Esophagus muscularis mucosa (tissue), 4 donors: ENCODE measurements around the gene POU3F1. TPM values are rescaled to one million over a fixed set of nuclear protein-coding genes. Genes with fewer than 3 reads are reported as not detected.

ENCODE experiments used
- DNase-seq: peaks from one replicate; pipeline ENCODE4 v3.0.0-alpha.2; 2017; ENCODE audit errors: extremely low spot score
- H3K27ac ChIP-seq, 4 donors: fragments of 200-600 bp; sonication (generic); replicated peaks in 1 of 4; 1 replicate in 3 of 4; 2 replicates in 1 of 4; pipeline ENCODE4 v1.5.1; 2016 to 2019; ENCODE audit warnings: mild to moderate bottlenecking in 1 of 4
- H3K27me3 ChIP-seq, 4 donors: fragments of 200-600 bp; sonication (generic); one replicate each; pipeline versions ENCODE4 v1.5.1 to v1.6.0; 2016 to 2019
- H3K36me3 ChIP-seq, 4 donors: fragments of 200-600 bp; sonication (generic); one replicate each; pipeline ENCODE4 v1.5.1; 2016 to 2019
- H3K4me1 ChIP-seq, 4 donors: fragments of 200-600 bp; sonication (generic); one replicate each; pipeline ENCODE4 v1.5.1; 2016 to 2019
- H3K4me3 ChIP-seq, 4 donors: fragments of 200-600 bp; sonication (generic); 1 replicate in 2 of 4; 2 replicates in 2 of 4; pipeline ENCODE4 v1.5.1; 2016 to 2019; ENCODE audit warnings: mild to moderate bottlenecking in 4 of 4, moderate library complexity in 1 of 4
- H3K9me3 ChIP-seq, 4 donors: fragments of 200-600 bp; sonication (generic); 1 replicate in 3 of 4; 2 replicates in 1 of 4; pipeline ENCODE4 v1.5.1; 2016 to 2019
- CTCF ChIP-seq, 3 experiments: fragments of 200-600 bp in 2 of 3; fragments of 450-650 bp in 1 of 3; sonication (generic) in 2 of 3; IDR thresholded peaks; one replicate each; pipeline ENCODE4 v1.5.1; 2017 to 2019; ENCODE audit warnings: antibody characterized with exemption in 3 of 3, mild to moderate bottlenecking in 2 of 3, moderate library complexity in 1 of 3
- EP300 ChIP-seq: sonication (generic); formaldehyde crosslinking; IDR thresholded peaks from one replicate; pipeline ENCODE4 v1.6.1; 2017; ENCODE audit warnings: antibody characterized with exemption
- POLR2A ChIP-seq: fragments of 450-650 bp; IDR thresholded peaks from one replicate; pipeline ENCODE4 v1.6.1; 2017; ENCODE audit warnings: antibody characterized with exemption, moderate library complexity, mild to moderate bottlenecking, low read depth
- POLR2AphosphoS5 ChIP-seq, 2 donors: sonication (generic); formaldehyde crosslinking; IDR thresholded peaks; one replicate each; pipeline ENCODE4 v1.6.1; 2017; ENCODE audit warnings: antibody characterized with exemption in 2 of 2
- WGBS: methylation state at CpG from one replicate; pipeline ENCODE4 v1.1.5; 2018; 5-methylcytosine and 5-hydroxymethylcytosine counted together
- intact Hi-C: fragments of 100-400 bp; cut with DNase I; formaldehyde crosslinking; loops from one replicate; pipeline ENCODE4 v1.15.1; 2023
- total RNA-seq, 4 donors: library from RNA; depleted of rRNA; stranded (reverse); fragments of >200 nt; gene quantifications; one replicate each; pipeline versions ENCODE4 v1.1.0 to v1.2.1, GENCODE V29; 2016

Gene POU3F1
- total RNA-seq, 4 donors from 2014 or later: 0.29 to 1.3 (median 0.33) TPM; not detected in 1

DNA sequence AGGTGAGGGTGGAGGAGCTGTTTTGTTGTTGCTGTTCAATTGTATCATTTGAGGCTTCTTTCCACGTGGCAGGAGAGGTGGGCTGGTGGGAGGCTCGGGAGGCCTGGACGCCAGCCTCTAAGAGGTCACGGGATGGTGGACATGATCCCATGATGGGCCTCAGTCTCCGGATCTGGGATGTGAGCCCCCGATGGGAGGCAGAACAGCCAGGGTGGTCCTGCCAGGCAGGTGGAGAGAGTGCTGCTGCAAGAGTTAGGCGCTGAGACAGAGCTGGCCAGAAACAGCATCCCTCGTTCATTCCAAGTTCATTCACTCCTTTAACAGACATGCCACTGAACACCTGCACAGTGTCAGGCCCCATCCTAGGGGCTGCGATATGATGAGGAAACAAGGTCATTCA is 41.1 kb upstream of the POU3F1 start:
- DNase-seq: no peak
- 77% methylated on average over 8 of the region's 9 CpGs for WGBS
- Histone ChIP-seq H3K27me3 (peaks cover 0 to 72% (median 0%) of the 10 kb centered on the region in 4 donors), H3K4me1 (no peaks in the 10 kb centered on the region), H3K9me3 (no peaks in the 10 kb centered on the region), H3K36me3 (no peaks in the 10 kb centered on the region), H3K4me3 (no peak overlapping the region), H3K27ac (no peak overlapping the region)
- TF ChIP-seq POLR2AphosphoS5 (IDR thresholded peaks at IDR 0.05) (no peak), POLR2A (no peak), EP300 (no peak), CTCF (IDR thresholded peaks at IDR 0.05) (no peak)
- intact Hi-C loops: no loop called here

DNA sequence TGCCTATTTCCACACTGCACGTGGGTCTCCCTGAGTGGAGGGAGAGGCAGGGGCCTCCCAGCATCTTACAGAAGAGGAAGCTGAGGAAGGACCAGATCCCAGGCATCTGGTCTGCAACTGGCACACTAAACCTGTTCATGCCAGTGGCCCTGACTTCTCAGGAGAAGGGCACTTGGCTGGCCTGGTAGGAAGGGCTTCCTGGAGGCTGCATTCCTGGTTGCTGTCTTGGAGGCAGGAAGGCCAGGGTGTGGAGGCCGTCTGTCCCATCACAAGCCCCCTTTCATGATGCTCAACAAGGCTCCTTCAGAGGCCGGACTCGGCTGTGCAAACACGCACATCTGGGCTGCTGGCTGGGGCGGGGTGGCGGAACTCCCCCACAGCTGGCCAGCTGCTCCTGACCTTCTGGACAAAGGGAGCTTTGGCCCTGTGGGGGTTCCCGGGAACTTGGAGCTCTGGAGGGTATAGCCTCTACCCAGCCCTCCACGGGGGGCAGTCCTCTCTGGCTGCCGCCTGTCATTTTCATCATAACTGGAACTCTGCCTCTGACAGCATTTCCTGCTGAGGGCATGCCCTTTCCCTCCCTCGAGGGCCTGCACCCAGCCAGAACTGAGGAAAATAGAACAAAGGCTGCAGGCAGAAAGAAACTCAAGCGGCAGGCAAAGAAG is 39.2 kb upstream of the POU3F1 start:
- Histone ChIP-seq H3K27ac (no peak overlapping the region), H3K4me1 (no peaks in the 10 kb centered on the region), H3K36me3 (no peaks in the 10 kb centered on the region), H3K9me3 (no peaks in the 10 kb centered on the region), H3K27me3 (peaks cover 0 to 53% (median 0%) of the 10 kb centered on the region in 4 donors), H3K4me3 (no peak overlapping the region)
- intact Hi-C loops: no loop called here
- 70% methylated on average over 3 of the region's 12 CpGs for WGBS
- DNase-seq: no peak
- TF ChIP-seq EP300 (no peak), POLR2A (no peak), CTCF (IDR thresholded peaks at IDR 0.05) (no peak), POLR2AphosphoS5 (IDR thresholded peaks at IDR 0.05) (no peak)

DNA sequence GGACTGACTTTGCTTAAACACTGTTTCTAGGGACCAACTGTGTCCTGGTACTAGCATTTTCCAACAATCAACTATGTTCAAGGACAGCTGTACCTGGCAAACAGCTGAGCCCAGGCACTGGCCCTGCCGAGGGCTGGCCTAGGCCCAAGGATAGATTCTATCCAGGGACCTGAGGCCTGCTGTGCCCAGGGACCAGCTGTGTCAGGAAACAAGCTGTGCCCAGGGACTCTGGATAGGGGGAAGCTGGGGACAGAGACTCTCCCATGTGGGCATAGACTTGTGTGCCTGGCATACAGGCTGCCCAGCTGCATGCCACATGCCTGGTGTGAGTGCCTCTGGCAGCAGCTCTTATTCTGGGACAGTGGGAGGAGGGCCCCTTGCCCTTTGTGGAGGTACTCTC is 38.1 kb upstream of the POU3F1 start:
- Histone ChIP-seq H3K4me1 (no peaks in the 10 kb centered on the region), H3K27ac (no peak overlapping the region), H3K36me3 (no peaks in the 10 kb centered on the region), H3K27me3 (peaks cover 0 to 42% (median 0%) of the 10 kb centered on the region in 4 donors), H3K4me3 (no peak overlapping the region), H3K9me3 (no peaks in the 10 kb centered on the region)
- WGBS: no CpG with 5 or more reads among the region's 1 CpG
- TF ChIP-seq CTCF (IDR thresholded peaks at IDR 0.05) (no peak), POLR2A (no peak), EP300 (no peak), POLR2AphosphoS5 (IDR thresholded peaks at IDR 0.05) (no peak)
- intact Hi-C loops: no loop called here
- DNase-seq: no peak

- no peaks in the 10 kb centered on the region for H3K36me3 ChIP-seq
- no peaks in the 10 kb centered on the region for H3K9me3 ChIP-seq
- H3K4me1 ChIP-seq: no peaks in the 10 kb centered on the region
- no peak for TF ChIP-seq POLR2A
- no peak for TF ChIP-seq EP300
- TF ChIP-seq POLR2AphosphoS5 (IDR thresholded peaks at IDR 0.05): no peak
- no peak for TF ChIP-seq CTCF (IDR thresholded peaks at IDR 0.05)
- intact Hi-C loops: no loop called here
- peaks cover 0 to 36% (median 0%) of the 10 kb centered on the region in 4 donors for H3K27me3 ChIP-seq
- no peak for DNase-seq
- H3K27ac ChIP-seq: no peak overlapping the region
- no CpG with 5 or more reads among the region's 2 CpGs for WGBS
- H3K4me3 ChIP-seq: no peak overlapping the region
Measured at GRCh38 chr1:38084113-38084512, 37.5 kb upstream of the POU3F1 start.

DNA sequence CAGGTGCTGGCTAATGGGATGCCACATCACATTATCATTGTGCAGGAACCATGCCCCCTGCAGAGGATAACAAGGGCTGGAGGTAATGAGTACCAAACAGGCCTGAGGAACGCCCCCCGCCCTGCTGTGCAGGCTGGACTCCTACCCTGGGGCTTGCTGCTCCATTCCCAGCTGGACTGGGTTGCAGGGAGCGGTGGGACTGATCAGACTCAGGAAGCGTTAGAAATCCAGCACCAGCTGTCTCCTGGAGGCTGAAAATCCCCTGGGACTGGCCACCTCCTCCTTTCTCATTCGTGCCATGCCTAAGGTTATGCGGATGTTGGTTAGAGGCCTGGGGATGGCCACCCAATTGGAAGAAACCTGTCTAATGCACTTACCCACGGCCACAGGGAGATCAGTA is 36.9 kb upstream of the POU3F1 start:
- Histone ChIP-seq H3K36me3 (no peaks in the 10 kb centered on the region), H3K4me1 (no peaks in the 10 kb centered on the region), H3K27ac (no peak overlapping the region), H3K4me3 (no peak overlapping the region), H3K9me3 (no peaks in the 10 kb centered on the region), H3K27me3 (peaks cover 0 to 31% (median 0%) of the 10 kb centered on the region in 4 donors)
- 67% methylated on average over 6 of the region's 7 CpGs for WGBS
- no peak for DNase-seq
- TF ChIP-seq POLR2A: no peak
- no peak for TF ChIP-seq POLR2AphosphoS5 (IDR thresholded peaks at IDR 0.05)
- no peak for TF ChIP-seq CTCF (IDR thresholded peaks at IDR 0.05)
- no peak for TF ChIP-seq EP300
- intact Hi-C loops: no loop called here
